Fibroblast of skin of left quadriceps (primary cell): ENCODE measurements around the gene HOXB5.

Source experiments
- DNase-seq, 2 experiments: peaks; one replicate each; pipeline ENCODE4 v3.0.0-alpha.2; 2013; ENCODE audit warnings: low read depth in 2 of 2

Gene HOXB5

DNA sequence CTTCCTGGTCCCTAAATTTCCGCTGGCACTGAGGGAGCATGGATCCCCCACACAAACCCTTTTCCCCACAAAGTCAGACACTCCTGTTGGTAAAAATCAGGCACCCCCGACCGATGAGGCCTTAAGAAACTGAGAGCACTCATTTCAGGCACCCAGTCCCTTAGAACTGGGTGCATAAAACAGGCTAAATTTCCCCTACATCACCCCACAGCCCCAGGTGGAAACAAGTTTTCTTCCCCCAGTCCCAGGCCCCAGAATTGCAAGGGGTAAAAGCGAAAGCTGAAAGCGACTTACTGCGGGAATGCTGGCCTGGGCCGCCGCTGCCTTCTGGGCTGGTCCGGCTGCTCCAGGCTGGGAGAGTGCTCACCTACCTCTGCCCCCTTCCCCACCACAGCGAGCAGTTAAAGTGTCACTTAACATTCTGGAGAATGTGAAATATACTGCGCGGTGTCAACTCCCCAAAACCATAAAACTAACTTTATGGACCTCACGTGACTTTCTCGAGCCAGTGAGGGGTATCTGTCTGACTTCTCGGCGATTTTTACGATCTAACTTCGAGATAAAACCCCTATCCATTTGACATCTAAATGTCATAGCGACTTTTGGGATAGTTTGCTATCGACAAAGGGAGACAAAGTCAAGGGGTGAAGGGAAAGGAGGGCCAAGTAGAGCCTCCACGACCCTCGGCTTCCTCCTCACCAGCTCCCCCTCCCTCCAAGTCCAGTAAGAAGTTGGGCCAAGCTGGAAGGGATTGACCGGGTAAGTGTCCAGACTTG is 3.6 kb downstream of the HOXB5 start, which contains the start of gene HOXB3:
HOXB3 (minus strand) TSS at position 411 of the 776 bp plus-strand sequence. CDS start 37,767 bp downstream, outside the sequence.
- DNase-seq = peak in 1 of 2 experiments; percentile 76

DNA sequence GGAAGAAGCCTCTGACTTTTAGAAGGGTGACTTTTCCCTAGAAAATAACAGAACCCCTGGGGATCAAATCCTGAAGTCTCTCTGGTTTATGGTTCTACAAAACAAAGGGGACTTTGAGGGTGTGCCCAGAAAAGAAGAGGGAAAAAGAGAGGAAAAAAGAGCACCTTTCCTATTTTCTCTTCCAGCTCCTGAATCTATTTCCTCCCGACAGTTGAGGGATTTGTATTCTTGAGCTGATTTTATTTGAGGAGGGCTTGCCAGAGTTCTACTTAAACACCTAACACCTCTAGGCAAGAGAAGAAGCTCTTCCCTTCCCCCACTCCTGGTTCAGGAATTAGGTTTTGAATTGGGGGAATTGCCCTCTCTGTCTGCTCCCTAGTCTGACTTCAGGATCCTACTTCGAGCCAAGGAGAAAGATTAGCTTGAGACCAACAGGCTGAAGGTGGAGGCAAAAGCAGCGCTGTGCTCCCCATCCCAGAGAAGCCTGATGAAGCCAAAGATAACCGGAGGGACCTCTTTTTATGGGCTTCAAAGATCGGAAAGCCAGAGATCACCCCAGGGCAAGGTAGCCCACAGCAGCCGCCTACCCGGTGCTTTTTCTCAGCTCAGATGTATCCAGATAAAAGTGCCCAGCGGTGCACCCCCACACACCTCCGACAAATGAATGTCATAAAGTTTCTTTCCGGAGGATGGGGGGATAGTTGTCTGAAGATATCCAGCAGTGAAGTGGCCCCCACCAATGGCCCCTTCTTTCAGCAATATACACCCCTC is 4.3 kb downstream of the HOXB5 start:
- no peak for DNase-seq

DNA sequence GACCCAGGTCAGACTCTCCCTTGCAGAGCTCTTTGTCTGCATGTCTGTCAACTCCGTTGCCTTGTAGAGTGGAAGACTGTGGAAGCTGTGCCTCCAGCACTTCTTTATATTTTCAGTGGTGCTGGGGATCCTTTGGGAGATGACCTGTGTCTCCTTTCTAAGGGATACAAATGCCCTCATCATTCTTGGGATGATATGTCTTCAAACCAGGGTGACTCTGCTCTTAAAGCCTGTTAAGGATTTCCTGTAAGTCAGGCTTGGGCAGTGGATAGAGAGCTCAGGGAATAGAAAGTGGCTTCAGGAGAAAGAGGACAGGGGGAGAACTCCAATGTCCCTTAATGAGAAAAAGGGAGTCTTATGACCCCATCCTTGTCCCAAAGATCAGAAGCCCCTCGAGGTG is 5.1 kb downstream of the HOXB5 start:
- no peak for DNase-seq

DNA sequence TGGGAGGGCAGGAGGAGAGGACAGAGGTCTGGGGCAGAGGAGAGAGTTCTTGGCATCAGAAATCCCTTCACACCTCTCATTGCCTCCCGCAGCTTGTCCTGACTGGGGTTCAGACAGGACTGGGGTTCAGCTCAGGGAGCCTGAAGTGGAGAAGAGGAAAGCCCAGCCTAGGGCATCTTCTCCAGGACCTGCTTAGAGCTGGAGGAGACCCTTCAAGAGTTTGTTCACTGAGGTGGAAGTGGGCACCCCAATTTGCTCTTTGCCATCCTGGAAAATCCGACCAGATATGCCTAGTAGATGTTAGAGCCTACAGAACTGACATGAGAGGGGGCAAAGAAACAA is 5.5 kb downstream of the HOXB5 start:
- no peak for DNase-seq

DNA sequence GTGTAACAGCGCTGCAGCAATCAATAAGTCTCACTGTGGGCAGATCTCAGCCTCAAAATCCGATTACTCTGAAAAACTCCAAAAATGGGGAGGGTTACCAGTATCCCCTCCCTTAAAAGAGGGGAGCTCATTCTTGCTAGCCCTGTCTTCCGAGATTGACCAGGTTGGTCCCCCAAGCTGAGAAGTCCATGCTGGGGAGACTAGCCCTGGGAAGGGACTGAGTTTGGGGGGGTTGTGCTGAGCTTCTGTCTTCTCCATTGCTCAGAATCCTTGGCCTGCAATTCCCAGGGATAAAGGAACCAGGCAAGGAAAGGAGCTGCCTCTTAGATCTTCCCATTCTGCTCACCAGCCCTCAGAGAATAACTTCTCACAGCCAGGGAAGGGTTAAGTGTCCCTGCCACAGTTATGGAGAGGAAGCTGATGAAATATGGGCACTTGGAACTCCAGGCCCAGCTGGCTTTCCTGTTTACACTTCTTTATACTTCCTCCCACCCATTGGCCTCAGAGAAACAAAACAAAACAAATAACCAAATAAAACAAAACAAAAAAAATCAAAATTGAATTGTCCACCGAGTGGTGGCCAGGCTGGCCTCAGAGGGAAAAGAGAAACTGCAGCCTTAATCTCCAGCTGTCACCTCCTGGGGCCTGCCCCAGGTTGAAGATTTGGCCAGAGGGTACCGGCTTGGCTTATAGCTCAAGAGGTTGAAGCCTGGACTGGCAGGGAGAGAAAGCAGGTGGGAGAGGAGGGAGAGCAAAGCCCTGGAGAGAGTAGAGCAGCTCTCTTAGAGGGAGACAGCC is 6.1 kb downstream of the HOXB5 start:
- DNase-seq = no peak

DNA sequence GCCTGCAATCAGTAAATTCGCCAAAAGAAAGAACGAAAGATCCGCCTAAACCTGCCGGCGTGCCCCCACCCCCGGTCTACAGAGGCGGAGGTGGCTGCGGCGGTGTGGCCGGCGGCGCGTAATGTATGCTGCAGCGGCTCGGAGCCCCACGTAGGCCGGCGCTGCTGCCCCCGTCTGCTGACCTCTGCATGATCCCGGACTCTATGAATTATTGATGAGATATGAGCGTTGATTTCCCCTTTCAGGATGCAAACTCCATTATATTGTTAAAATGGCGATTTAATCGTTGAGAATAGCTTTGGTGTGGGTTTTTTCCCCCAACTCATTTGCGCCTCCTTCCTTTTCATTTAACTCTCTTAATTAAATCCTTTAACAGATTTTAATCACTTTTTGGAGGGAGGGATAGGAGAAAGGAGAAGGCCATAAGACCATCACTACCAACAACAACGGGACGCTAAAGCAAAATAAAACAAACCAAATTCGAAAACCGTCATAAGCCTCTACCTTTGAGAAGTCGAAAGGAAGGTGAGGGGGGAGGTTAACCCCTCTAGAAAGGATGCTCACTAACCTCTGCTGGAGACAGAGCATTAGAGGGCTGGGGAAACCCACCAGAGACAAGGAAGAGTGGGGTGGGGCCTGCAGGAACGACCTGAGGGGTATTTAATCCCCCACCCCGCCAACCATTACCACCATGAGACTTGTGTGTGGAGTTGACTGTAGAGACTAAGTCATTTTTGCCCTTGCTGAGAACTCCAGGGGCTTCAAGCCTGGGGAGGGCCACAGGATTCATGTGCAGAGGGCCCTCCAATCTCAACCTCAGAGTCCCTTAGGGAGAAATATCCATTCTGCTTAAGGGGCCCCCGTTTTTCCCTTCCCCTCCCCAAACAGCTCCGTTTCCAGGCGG is 7.0 kb downstream of the HOXB5 start:
- no peak for DNase-seq

DNA sequence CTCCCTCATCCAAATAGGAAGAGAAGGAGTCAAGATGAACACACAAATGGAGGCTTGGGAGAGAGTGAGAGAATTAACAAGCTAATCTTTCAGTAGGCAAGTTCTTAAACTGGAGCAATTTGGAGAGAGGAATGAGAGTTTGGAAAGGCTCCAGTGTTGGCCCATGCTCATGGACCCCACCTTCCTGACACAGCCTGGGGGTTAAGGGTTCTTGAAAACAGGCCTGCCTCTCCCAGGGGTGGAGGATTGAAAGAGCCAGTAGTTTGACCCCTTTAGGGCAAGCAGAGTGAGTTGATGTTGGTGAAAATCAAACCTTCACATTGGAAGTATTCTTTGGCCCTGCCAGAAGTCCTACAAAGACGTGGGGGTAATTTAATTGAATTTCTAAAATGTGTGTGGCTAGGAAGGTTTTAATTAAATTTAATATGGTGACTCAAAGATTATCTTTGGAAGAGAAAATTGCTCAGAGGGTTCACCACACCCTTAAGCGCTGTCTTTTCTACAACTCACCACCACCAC is 9.3 kb downstream of the HOXB5 start:
- peak in 1 of 2 experiments; percentile 55 for DNase-seq

DNA sequence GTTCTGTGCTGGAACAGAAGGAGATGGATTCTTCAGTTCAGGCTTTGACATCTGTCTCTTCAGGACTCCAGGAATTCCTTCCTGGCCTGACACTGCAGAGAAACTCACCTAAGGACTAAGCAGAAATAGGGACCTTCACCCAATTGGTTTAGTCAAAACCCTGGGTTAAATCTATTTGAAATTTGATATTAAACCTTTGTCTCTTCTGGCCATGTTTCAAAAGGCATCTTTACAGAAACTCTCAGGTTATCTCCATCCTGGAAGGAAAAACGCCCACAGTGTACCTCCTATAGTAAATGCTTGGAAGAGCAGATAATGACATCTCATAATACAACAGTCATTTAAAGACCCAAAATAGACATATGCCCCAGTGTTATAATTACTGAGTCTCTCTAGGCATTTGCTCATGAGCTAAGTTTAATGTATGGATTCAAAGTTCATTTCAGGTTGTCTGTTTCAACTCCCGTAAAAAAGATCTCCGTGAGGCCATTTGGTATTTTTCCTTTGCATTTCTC is 9.8 kb downstream of the HOXB5 start:
- no peak for DNase-seq

DNA sequence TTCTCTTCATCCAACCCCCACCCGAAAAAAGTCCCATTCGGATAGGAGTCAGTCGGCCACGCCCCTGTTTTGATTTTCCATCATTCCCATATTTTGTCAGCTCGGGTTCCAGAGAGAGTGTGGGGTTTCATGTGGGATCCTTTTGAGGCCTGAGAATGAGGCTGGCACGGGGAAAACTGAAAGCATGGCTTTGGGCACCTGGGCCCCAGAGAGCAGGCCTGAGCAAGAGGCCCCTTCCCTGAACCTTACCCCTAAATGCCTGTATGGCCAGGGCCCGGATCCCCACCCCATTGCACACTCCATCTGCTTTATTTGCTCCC is 10.9 kb downstream of the HOXB5 start:
- DNase-seq = no peak

DNA sequence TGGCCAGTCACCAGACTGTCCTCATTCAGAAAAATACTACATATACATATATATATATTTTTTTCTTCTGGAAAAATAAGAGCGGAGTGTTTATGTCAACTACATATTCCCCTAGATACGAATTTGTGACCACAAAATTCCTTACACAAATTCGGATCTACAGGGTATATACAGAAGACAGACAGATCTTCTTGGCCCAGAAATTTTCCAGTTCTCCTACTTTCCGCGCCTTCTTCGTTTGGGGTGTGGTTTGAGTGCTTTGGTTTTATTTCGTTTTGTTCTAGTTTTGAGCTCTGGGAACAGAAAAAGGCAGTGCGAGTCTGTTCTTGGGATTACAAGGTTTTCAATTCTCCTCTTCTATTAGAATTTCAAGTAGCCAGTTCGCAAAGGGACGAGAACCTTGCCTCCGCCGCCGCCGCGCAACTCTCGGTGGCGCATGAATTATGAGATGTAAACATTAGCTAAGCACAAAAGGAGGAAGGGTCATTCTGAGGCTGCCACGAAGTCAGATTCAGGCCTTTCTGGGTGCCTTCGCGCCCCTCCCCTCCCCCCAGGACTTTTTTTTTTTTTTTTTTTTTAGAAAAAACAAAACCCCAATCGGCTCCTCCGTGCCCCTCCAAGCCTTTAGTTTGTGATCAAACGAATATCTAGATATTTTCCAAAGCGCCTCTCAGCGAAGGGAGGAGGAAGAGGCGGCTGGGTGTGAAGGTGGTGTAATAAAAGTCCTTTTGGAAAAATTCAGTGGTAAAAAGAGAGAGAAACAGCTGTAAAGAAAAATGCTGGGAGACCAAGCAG is 13.6 kb downstream of the HOXB5 start:
- no peak for DNase-seq

DNA sequence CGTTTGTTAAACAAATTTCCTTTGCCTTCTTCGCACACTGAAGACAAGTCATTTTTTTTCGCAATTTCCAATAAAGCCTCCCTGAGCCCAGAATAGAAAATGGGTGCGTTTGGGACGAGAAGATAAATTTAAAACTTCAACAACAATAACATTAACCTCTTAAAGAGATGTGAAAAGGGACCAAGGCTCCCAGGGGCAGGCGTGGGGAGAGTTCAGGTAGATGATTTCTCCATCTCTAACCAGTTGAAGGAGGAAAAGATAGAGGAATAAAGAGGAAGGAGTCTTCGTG is 14.2 kb downstream of the HOXB5 start:
- DNase-seq = no peak

DNA sequence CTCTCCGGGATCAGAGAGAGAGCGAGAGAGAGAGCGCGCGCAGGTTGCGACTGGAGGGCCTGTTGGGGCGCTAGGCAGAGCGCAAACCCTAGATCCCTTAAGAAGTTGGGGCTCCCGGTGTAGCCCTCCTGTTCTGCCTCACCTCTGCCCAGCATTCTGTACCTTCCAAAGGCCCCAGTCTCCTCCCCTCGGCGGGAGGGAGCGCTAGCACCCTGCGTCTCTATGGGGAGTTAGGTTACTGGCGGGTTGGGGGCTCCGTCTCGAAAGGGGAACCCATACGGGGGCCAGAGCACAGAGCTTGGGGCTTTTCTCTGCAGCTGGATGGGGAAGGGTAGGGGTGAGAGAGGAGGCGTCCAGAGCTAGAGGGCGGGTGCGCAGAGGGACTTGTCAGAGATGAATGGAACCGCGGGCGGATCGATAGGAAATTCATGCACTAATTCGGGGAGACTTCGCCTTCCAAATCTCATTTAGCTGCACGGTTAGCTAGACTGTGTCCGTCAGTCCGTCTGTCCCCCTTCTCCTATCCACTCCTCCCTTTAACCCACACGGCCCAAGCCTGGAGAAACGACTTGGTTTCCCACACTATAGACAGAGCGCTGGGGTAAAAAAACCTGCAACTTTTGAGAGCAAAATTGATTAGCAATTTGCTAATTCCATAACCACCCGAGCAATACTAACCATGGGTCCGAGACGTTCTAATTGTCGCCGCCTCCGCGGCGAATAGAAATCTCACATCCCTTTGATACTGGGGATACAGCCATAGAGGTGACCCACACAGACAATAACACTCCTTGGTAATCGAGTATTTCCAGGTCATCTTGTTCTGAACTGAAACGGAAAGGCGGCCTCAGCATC is 14.7 kb downstream of the HOXB5 start:
- DNase-seq = no peak

DNA sequence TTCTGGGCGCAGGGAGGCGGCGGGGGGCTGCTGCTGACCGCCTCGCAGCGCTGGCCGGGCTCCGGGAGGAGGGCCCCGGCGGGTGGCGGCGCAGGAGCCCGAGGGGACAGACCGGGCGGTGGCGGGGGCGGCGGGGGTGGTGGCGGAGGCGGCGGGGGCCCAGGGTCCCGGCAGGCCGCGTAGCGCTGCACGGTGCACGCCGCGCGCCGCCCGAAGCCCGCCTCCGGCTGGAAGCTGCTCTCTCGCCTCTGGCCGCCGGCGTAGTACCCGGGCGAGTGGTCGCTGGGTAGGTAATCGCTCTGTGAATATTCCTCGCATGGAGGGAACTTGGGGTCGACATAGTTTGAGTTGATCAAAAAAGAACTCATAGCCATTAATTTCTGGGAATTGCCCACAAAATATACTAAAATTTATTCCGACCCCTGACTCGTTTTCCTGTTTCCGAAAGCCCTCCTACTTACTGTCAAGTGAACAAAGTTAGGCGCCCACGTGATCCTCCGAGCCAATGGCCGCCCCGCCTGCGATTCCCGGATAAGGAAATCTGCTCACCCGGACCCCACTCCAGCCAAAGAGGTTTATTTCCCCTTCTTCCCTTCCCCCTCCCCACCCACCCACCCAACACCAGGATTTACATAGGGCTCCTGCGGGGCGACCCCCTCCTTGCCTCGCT is 15.5 kb downstream of the HOXB5 start, which contains the start of gene HOXB4:
HOXB4 (minus strand) TSS at position 405 of the 670 bp plus-strand sequence; CDS start at position 374, 31 bp downstream.
- DNase-seq = no peak

DNA sequence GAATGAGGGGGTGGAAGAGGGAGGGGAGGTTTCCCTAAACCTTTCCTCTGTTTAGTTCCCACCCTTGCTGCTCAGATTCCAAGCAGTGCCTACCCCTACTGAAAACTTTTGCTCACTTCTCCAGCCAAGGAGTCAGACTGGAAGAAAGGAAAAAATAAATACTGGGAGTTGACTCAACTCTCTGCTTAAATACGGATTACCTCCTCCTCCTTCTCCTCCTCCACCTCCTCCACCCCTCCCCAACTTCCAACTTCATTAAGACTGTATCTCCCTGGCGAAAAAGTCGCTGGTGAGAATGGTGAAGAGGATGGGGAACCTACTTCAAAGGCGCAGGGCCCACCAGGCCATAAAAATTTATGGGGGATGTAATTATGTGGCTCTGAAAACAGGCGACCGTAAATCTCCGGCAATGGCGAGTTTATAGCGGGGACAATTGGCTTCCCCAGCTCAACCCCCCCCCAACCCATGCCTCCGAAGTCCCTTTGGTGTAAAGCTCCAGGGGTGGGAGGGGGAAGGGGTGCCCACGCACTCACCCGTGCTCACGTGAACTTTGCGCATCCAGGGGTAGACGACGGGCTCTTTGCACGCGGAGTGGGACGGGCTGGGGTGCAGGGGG is 16.1 kb downstream of the HOXB5 start:
- no peak for DNase-seq

DNA sequence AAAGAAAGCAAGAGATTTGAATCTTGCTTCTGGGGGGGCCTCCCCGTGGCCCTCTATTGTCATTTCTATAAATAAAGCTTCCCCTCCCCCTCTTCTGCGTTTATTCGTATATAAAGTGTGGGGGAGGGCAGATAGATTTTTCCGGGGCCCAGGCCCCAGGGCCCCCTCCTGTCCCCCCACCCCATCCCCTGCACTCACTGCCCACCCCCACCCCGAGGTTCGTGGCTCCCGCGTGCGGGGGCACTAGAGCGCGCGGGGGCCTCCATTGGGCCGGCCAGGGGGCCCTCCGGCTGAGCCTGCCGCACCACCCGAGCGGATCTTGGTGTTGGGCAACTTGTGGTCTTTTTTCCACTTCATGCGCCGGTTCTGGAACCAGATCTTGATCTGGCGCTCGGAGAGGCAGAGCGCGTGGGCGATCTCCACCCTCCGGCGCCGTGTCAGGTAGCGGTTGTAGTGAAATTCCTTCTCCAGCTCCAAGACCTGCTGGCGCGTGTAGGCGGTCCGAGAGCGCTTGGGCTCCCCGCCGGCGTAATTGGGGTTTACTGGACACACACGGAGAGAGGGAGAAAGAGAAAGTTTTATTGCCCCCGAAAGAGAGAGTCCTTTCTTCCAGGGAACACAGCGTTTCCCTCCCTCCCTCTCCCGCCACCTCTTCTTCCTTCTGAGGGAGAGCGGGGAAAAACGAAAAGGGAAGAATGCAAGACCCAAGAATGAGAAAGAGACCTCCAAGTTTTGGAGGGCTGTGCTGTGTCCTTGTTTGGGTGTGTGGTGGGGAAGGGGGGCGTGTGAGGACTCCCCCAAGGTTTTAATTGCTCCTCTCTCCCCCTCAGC is 16.9 kb downstream of the HOXB5 start:
- DNase-seq = no peak

DNA sequence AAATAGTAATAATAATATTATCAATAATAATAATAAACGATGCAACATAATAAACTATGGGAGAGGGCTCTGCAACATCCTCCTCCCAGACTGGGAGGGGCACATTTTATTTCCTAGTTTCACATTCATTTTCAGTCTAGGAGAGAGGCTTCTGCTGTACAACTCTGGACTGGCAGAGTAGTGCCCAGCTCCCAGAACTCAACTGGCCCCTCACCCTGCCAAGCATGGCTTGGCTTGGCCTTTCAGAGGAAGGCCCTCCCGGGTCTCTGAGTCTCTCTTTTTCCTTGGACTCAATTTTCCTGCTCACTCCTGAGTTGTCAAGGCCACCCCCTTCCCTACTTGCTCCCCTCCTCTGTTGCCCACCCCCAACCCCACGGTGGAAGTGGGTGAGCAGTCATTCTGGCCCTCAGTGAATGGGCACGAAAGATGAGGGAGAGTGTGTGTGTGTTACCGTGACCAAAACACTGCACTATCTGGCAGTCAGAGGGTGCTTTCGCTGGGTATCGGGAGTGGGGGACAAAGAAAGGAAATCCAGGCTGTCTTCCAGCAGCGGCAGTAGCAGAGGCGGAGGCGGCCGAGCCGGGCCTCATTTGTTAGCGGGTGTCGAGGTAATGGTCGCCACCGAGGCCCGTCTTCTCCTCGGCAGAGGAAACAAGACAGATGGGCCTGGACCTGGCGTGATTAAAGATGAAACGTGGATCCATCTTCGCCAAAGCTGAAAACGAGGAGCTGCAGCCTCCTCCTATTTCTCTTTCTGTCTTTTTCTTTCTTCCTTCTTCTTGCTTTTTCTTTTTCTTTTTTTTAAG is 17.7 kb downstream of the HOXB5 start:
- DNase-seq = no peak
